Uterus (tissue), 2 donors: ENCODE results near the gene RALGPS1.

ENCODE experiments used
- CTCF ChIP-seq, 4 experiments: fragments of 200-600 bp in 2 of 4; fragments of 450-650 bp in 2 of 4; sonication (generic) in 2 of 4; IDR thresholded peaks; one replicate each; pipeline ENCODE4 v1.5.1; 2016 to 2019; ENCODE audit warnings: antibody characterized with exemption in 4 of 4, mild to moderate bottlenecking in 2 of 4, moderate library complexity in 1 of 4
- POLR2A ChIP-seq, 2 donors: fragments of 450-650 bp; IDR thresholded peaks; one replicate each; pipeline ENCODE4 v1.6.1; 2016; ENCODE audit warnings: antibody characterized with exemption in 2 of 2, mild to moderate bottlenecking in 1 of 2, moderate library complexity in 1 of 2

GRCh38 chr9:127149463-127150390, 235.1 kb downstream of the RALGPS1 start:
- TF ChIP-seq CTCF (IDR thresholded peaks at IDR 0.05), result no peak
- no peak for TF ChIP-seq POLR2A (IDR thresholded peaks at IDR 0.05)
